ENCODE results near the gene SSBP3. TPM values are rescaled to one million over a fixed set of nuclear protein-coding genes. Genes with fewer than 3 reads are reported as not detected.
"Not testable (repeated sequence)": the region's sequence is repeated elsewhere in the genome, so short reads cannot be mapped to it uniquely, and the experiment has no call there.

Gene SSBP3
- total RNA-seq, 1 experiment from 2014 or later: 37.5 TPM

GRCh38 chr1:54347261-54347954 lies 58.8 kb downstream of the SSBP3 start (continued):
- TF ChIP-seq CTCF (IDR thresholded peaks at IDR 0.05 in 2 of 3, conservative IDR thresholded peaks at IDR 0.05 in 1 of 3; ENCODE audit: borderline replicate concordance in 1 of 3, insufficient read depth in 1 of 3, low read depth in 2 of 3, low read length in 2 of 3): no peak
- no peak for TF ChIP-seq SP1 (IDR thresholded peaks at IDR 0.05; ENCODE audit: low read depth)
- no peak for TF ChIP-seq EZH2phosphoT487 (IDR thresholded peaks at IDR 0.05; ENCODE audit: borderline replicate concordance)

- H3K9me2 ChIP-seq (ENCODE audit: insufficient read depth); H3K4me2 ChIP-seq (ENCODE audit: low read length); H3K79me2 ChIP-seq (ENCODE audit: insufficient read depth, low read length); H3K9me3 ChIP-seq (ENCODE audit: control insufficient read depth in 1 of 2, insufficient read depth in 1 of 2, low read depth in 1 of 2, low read length in 2 of 2); POLR2A ChIA-PET; H2AFZ ChIP-seq (ENCODE audit: low read depth, low read length, poor library complexity, severe bottlenecking); H3K9ac ChIP-seq (ENCODE audit: low read length); H3K4me1 ChIP-seq (ENCODE audit: control insufficient read depth in 1 of 2, insufficient read depth in 2 of 2, low read length in 2 of 2); H4K20me1 ChIP-seq (ENCODE audit: insufficient read depth); H3K27ac ChIP-seq (ENCODE audit: low read depth, low read length); intact Hi-C loops (cut with micrococcal nuclease); H3K4me3 ChIP-seq (replicated peaks in 1 of 2; ENCODE audit: low read depth in 1 of 2, low read length in 2 of 2); BruUV-seq (replicated peaks); CTCF ChIA-PET; H3K36me3 ChIP-seq (ENCODE audit: control insufficient read depth in 1 of 2, insufficient read depth in 2 of 2, low read length in 2 of 2); DNase-seq (ENCODE audit: low read depth, low spot score); ATAC-seq; H3K27me3 ChIP-seq (ENCODE audit: insufficient read depth, low read length); RAD21 ChIA-PET (ENCODE audit: low non-redundant PET in 1 of 2, low total read pairs in 2 of 2, uncharacterized antibody in 2 of 2, unreplicated experiment in 2 of 2): not testable (repeated sequence)
Observed at GRCh38 chr1:54345548-54345947, 60.6 kb downstream of the SSBP3 start.

GRCh38 chr1:54345116-54345515 lies 61.1 kb downstream of the SSBP3 start:
- ChIA-PET CTCF (no interaction called here), RAD21 (ENCODE audit: low non-redundant PET in 1 of 2, low total read pairs in 2 of 2, uncharacterized antibody in 2 of 2, unreplicated experiment in 2 of 2) (no interaction called here), POLR2A (no interaction called here)
- Histone ChIP-seq H3K4me1 (ENCODE audit: control insufficient read depth in 1 of 2, insufficient read depth in 2 of 2, low read length in 2 of 2) (no peaks in the 10 kb centered on the region), H3K4me2 (ENCODE audit: low read length) (no peak overlapping the region), H4K20me1 (ENCODE audit: insufficient read depth) (no peaks in the 10 kb centered on the region), H3K9ac (ENCODE audit: low read length) (no peak overlapping the region), H3K4me3 (replicated peaks in 1 of 2; ENCODE audit: low read depth in 1 of 2, low read length in 2 of 2) (no peak overlapping the region), H3K27me3 (ENCODE audit: insufficient read depth, low read length) (no peaks in the 10 kb centered on the region), H3K9me3 (ENCODE audit: control insufficient read depth in 1 of 2, insufficient read depth in 1 of 2, low read depth in 1 of 2, low read length in 2 of 2) (no peaks in the 10 kb centered on the region), H3K36me3 (ENCODE audit: control insufficient read depth in 1 of 2, insufficient read depth in 2 of 2, low read length in 2 of 2) (no peaks in the 10 kb centered on the region), H3K9me2 (ENCODE audit: insufficient read depth) (no peaks in the 10 kb centered on the region), H2AFZ (ENCODE audit: low read depth, low read length, poor library complexity, severe bottlenecking) (no peak overlapping the region), H3K79me2 (ENCODE audit: insufficient read depth, low read length) (no peaks in the 10 kb centered on the region), H3K27ac (ENCODE audit: low read depth, low read length) (no peak overlapping the region)
- DNase-seq (ENCODE audit: low read depth, low spot score): no peak
- intact Hi-C loops (cut with micrococcal nuclease): no loop called here
- no peak for ATAC-seq
- no TSS peak for BruUV-seq (replicated peaks)
- no peak for TF ChIP-seq TCF7L2 (IDR thresholded peaks at IDR 0.05; ENCODE audit: borderline replicate concordance, extremely low read depth, insufficient read depth, insufficient read length)
- no peak for TF ChIP-seq SRF (IDR thresholded peaks at IDR 0.05; ENCODE audit: low read depth)
- TF ChIP-seq EGR1 (IDR thresholded peaks at IDR 0.05; ENCODE audit: low read depth): no peak
- no peak for TF ChIP-seq ZFX (IDR thresholded peaks at IDR 0.05)
- no peak for TF ChIP-seq ZBTB33 (IDR thresholded peaks at IDR 0.05; ENCODE audit: extremely low read depth, insufficient replicate concordance, low read length)
- no peak for TF ChIP-seq CEBPB (IDR thresholded peaks at IDR 0.05; ENCODE audit: low read depth)
- no peak for TF ChIP-seq SIN3A (IDR thresholded peaks at IDR 0.05; ENCODE audit: low read depth)
- TF ChIP-seq RAD21 (IDR thresholded peaks at IDR 0.05; ENCODE audit: low read depth): no peak
- TF ChIP-seq ZNF274 (IDR thresholded peaks at IDR 0.05; ENCODE audit: low read depth, low read length): no peak
- TF ChIP-seq JUND (IDR thresholded peaks at IDR 0.05): no peak
- no peak for TF ChIP-seq CBX3 (IDR thresholded peaks at IDR 0.05; ENCODE audit: low read depth)
- no peak for TF ChIP-seq EZH2phosphoT487 (IDR thresholded peaks at IDR 0.05; ENCODE audit: borderline replicate concordance)
- TF ChIP-seq ATF3 (IDR thresholded peaks at IDR 0.05): no peak
